ENCODE results near the gene MYH2. TPM values are rescaled to one million over a fixed set of nuclear protein-coding genes. Genes with fewer than 3 reads are reported as not detected.
"Not testable (repeated sequence)": the region's sequence is repeated elsewhere in the genome, so short reads cannot be mapped to it uniquely, and the experiment has no call there.

Gene MYH2
- total RNA-seq, 5 donors from 2014 or later (not counting 1 experiment from before 2014, with no cell fraction given), result not detected

DNA sequence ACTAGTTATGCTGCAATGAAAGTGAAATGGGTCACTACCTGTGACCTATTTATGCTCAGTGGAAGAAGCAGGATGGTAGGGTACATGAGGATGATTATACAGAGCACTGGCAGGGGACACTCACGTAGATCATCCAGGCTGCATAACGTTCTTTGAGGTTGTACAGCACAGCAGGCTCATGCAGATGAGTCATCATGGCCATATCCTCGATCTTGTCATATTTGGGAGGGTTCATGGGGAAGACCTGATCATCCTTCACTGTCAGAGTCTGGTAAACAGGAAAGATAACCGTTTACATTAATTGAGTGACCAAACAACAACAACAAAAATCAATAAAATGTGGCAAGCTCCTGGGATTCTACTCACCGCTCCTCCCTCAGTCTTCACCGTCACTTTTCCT lies 2.1 kb downstream of the MYH2 start:
- ChIA-PET CTCF (no interaction called here), POLR2A (no interaction called here)
- H3K4me1 Mint-ChIP-seq, result no peaks in the 10 kb centered on the region

DNA sequence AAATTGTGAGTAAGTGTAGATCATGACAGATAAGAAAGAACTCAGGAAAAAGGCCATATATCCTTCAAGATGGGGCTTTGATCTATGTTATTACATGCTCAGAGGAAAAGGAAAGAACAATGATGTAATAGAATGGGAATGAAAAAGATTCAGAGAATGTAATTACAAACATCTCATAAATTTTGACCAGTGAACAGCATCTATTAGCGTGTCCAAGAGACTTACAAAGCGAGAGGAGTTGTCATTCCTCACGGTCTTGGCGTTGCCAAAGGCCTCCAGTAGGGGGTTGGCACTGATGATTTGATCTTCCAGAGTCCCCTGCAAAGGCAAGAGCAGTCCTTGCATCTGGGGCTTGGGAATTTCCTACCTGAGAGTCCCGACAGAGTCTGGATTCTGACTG lies 6.0 kb downstream of the MYH2 start:
- H3K36me3 ChIP-seq (ENCODE audit: control insufficient read depth in 2 of 2, extremely low read depth in 1 of 2, insufficient read depth in 1 of 2, low read length in 1 of 2); H3K27me3 Mint-ChIP-seq; H3K36me3 Mint-ChIP-seq; H3K4me3 Mint-ChIP-seq; H3K4me1 Mint-ChIP-seq; H3K9me3 ChIP-seq; H3K27ac ChIP-seq (ENCODE audit: low read length); CTCF ChIA-PET; H3K4me3 ChIP-seq (ENCODE audit: control insufficient read depth in 1 of 2, extremely low read depth in 1 of 2, low read length in 1 of 2); POLR2A ChIA-PET; H3K27me3 ChIP-seq (replicated peaks in 1 of 2; ENCODE audit: control insufficient read depth in 2 of 2, extremely low read depth in 1 of 2, insufficient read depth in 2 of 2, low read length in 1 of 2); H3K27ac Mint-ChIP-seq; H3K4me1 ChIP-seq (ENCODE audit: control insufficient read depth in 1 of 2, extremely low read depth in 1 of 2, insufficient read depth in 2 of 2, low read length in 2 of 2); DNase-seq; ATAC-seq (replicated peaks in 1 of 4): not testable (repeated sequence)
- peaks cover 7 to 25% (median 9%) of the 10 kb centered on the region in 3 donors for H3K9me3 Mint-ChIP-seq
- WGBS (ENCODE audit: insufficient coverage), result 73% methylated on average over 1 of the region's 5 CpGs

More for the DNA sequence above, 2.1 kb downstream of the MYH2 start:
- H3K4me3 Mint-ChIP-seq, result no peak overlapping the region
- H3K27ac Mint-ChIP-seq, result no peak overlapping the region
- H3K4me1 ChIP-seq (ENCODE audit: control insufficient read depth in 1 of 2, extremely low read depth in 1 of 2, insufficient read depth in 2 of 2, low read length in 2 of 2), result no peaks in the 10 kb centered on the region
- WGBS (ENCODE audit: insufficient coverage), result 55% methylated on average over 3 of the region's 6 CpGs
- H3K9me3 ChIP-seq, result no peaks in the 10 kb centered on the region
- no peaks in the 10 kb centered on the region for H3K36me3 Mint-ChIP-seq
- ATAC-seq (replicated peaks in 1 of 4) (no peak), DNase-seq (no peak)
- no peaks in the 10 kb centered on the region for H3K9me3 Mint-ChIP-seq
- no peak overlapping the region for H3K27ac ChIP-seq (ENCODE audit: low read length)
- peaks cover 9 to 15% of the 10 kb centered on the region in 2 donors for H3K27me3 Mint-ChIP-seq
- H3K27me3 ChIP-seq (replicated peaks in 1 of 2; ENCODE audit: control insufficient read depth in 2 of 2, extremely low read depth in 1 of 2, insufficient read depth in 2 of 2, low read length in 1 of 2), result no peaks in the 10 kb centered on the region
- no peak overlapping the region for H3K4me3 ChIP-seq (ENCODE audit: control insufficient read depth in 1 of 2, extremely low read depth in 1 of 2, low read length in 1 of 2)
- no peaks in the 10 kb centered on the region for H3K36me3 ChIP-seq (ENCODE audit: control insufficient read depth in 2 of 2, extremely low read depth in 1 of 2, insufficient read depth in 1 of 2, low read length in 1 of 2)

DNA sequence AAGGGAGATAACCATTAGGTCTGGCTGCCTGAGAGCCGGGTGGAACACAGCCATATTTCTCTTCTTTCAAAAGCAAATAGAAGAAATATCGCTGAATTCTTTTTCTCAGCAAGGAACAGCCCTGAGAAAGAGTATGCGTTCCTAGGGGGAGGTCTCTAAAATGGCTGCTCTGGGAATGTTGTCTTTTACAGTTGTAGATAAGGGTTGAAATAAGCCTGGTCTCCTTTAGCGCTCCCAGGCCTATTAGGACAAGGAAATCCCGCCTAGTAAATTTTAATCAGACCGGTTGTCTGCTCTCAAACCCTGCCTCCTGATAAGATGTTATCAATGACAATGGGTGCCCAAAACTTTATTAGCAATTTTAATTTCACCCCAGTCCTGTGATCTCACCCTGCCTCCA lies 8.3 kb downstream of the MYH2 start:
- H3K27me3 Mint-ChIP-seq; H3K27ac ChIP-seq (ENCODE audit: low read length); CTCF ChIA-PET; H3K27me3 ChIP-seq (replicated peaks in 1 of 2; ENCODE audit: control insufficient read depth in 2 of 2, extremely low read depth in 1 of 2, insufficient read depth in 2 of 2, low read length in 1 of 2); POLR2A ChIA-PET; H3K4me1 Mint-ChIP-seq; H3K4me3 Mint-ChIP-seq; H3K9me3 ChIP-seq; H3K4me1 ChIP-seq (ENCODE audit: control insufficient read depth in 1 of 2, extremely low read depth in 1 of 2, insufficient read depth in 2 of 2, low read length in 2 of 2); DNase-seq; H3K36me3 Mint-ChIP-seq; H3K4me3 ChIP-seq (ENCODE audit: control insufficient read depth in 1 of 2, extremely low read depth in 1 of 2, low read length in 1 of 2); H3K36me3 ChIP-seq (ENCODE audit: control insufficient read depth in 2 of 2, extremely low read depth in 1 of 2, insufficient read depth in 1 of 2, low read length in 1 of 2); ATAC-seq (replicated peaks in 1 of 4); H3K27ac Mint-ChIP-seq: not testable (repeated sequence)
- 100% methylated on average over 1 of the region's 6 CpGs for WGBS (ENCODE audit: insufficient coverage)
- H3K9me3 Mint-ChIP-seq, result peaks cover 7 to 28% (median 9%) of the 10 kb centered on the region in 3 donors

DNA sequence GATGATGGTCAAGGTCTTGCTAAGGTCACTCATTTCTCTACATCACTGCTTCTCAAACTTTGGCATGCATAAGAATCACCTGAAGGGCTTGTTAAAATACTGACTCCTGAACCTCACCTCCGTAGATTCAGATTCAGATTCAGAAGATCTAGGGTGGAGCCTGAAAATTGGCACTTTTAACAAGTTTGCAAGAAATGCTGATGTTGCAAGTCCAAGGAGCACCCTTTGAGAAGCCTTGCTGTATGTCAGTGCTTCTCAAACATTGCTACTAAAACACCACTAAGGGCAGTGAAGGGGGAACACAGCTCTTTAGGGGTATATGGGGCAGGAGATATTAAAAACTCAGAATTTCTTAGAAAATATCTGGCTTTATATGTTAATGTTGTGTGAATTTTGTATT lies 17.4 kb downstream of the MYH2 start:
- no peak for DNase-seq
- no peak overlapping the region for H3K27ac ChIP-seq (ENCODE audit: low read length)
- Mint-ChIP-seq H3K27me3 (peaks cover 8 to 11% of the 10 kb centered on the region in 2 donors), H3K36me3 (no peaks in the 10 kb centered on the region), H3K4me3 (no peak overlapping the region), H3K9me3 (peaks cover 0 to under 1% (median 0%) of the 10 kb centered on the region in 3 donors), H3K27ac (no peak overlapping the region), H3K4me1 (no peaks in the 10 kb centered on the region)
- H3K4me1 ChIP-seq (ENCODE audit: control insufficient read depth in 1 of 2, extremely low read depth in 1 of 2, insufficient read depth in 2 of 2, low read length in 2 of 2), result no peaks in the 10 kb centered on the region
- H3K27me3 ChIP-seq (replicated peaks in 1 of 2; ENCODE audit: control insufficient read depth in 2 of 2, extremely low read depth in 1 of 2, insufficient read depth in 2 of 2, low read length in 1 of 2), result no peaks in the 10 kb centered on the region
- H3K4me3 ChIP-seq (ENCODE audit: control insufficient read depth in 1 of 2, extremely low read depth in 1 of 2, low read length in 1 of 2), result no peak overlapping the region
- H3K36me3 ChIP-seq (ENCODE audit: control insufficient read depth in 2 of 2, extremely low read depth in 1 of 2, insufficient read depth in 1 of 2, low read length in 1 of 2), result no peaks in the 10 kb centered on the region
- ChIA-PET POLR2A (no interaction called here), CTCF (no interaction called here)
- H3K9me3 ChIP-seq, result no peaks in the 10 kb centered on the region
- no peak for ATAC-seq (replicated peaks in 1 of 4)
- WGBS (ENCODE audit: insufficient coverage), result no CpG with 5 or more reads among the region's 1 CpG

DNA sequence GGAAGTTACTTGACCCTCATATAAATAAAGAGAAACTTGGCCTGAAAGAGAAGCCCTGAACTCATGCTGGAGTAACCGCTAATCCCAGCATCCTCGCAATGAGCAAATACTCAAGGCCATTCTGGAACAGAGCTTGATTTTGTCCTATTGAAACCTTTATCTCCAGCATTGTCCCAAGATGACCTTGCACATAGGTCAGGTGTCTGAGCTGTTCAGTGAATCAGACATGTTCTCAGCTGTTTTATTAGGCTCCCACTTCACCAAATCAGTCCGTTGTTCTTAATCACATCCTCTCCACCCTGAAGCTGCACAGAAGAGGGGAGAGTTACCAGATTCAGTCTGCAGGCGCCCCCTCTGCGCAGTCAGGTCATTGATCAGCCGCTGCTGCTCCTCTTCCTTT lies 22.0 kb downstream of the MYH2 start:
- Mint-ChIP-seq H3K27me3 (peaks cover 0 to 7% of the 10 kb centered on the region in 2 donors), H3K4me3 (no peak overlapping the region), H3K4me1 (no peaks in the 10 kb centered on the region), H3K9me3 (peaks cover 0 to 6% (median 0%) of the 10 kb centered on the region in 3 donors), H3K27ac (no peak overlapping the region), H3K36me3 (no peaks in the 10 kb centered on the region)
- ChIA-PET POLR2A (no interaction called here), CTCF (no interaction called here)
- Histone ChIP-seq H3K9me3 (no peaks in the 10 kb centered on the region), H3K27me3 (replicated peaks in 1 of 2; ENCODE audit: control insufficient read depth in 2 of 2, extremely low read depth in 1 of 2, insufficient read depth in 2 of 2, low read length in 1 of 2) (peaks cover 0 to 6% of the 10 kb centered on the region in 2 experiments), H3K36me3 (ENCODE audit: control insufficient read depth in 2 of 2, extremely low read depth in 1 of 2, insufficient read depth in 1 of 2, low read length in 1 of 2) (no peaks in the 10 kb centered on the region), H3K4me3 (ENCODE audit: control insufficient read depth in 1 of 2, extremely low read depth in 1 of 2, low read length in 1 of 2) (no peak overlapping the region), H3K4me1 (ENCODE audit: control insufficient read depth in 1 of 2, extremely low read depth in 1 of 2, insufficient read depth in 2 of 2, low read length in 2 of 2) (no peaks in the 10 kb centered on the region), H3K27ac (ENCODE audit: low read length) (no peak overlapping the region)
- 94% methylated on average over 2 of the region's 6 CpGs for WGBS (ENCODE audit: insufficient coverage)
- no peak for DNase-seq
- no peak for ATAC-seq (replicated peaks in 1 of 4)

DNA sequence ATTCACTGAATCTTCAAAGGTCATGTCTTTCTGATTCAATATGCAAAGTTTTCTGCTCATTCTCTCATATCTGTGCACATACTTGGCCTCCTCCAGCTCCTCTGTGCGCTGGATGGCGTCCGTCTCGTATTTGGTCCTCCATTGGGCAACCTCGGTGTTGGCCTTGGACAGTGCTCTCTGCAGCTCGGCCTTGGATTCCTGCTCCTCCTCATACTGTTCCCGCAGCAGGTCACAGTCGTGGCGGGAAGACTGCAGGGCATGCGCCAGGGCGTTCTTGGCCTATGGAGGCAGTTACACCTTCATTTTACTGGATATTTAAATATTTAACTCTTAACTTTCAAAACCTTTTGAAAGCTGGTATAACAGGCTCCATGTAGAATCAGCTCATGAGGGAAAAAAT lies 22.9 kb downstream of the MYH2 start:
- CTCF ChIA-PET, result no interaction called here
- no peak for DNase-seq
- H3K9me3 ChIP-seq, result no peaks in the 10 kb centered on the region
- Mint-ChIP-seq H3K27me3 (peaks cover 0 to 7% of the 10 kb centered on the region in 2 donors), H3K27ac (no peak overlapping the region), H3K4me1 (no peaks in the 10 kb centered on the region), H3K4me3 (no peak overlapping the region), H3K9me3 (peaks cover 0 to 6% (median 0%) of the 10 kb centered on the region in 3 donors), H3K36me3 (no peaks in the 10 kb centered on the region)
- 85% methylated on average over 6 of the region's 11 CpGs for WGBS (ENCODE audit: insufficient coverage)
- no peak for ATAC-seq (replicated peaks in 1 of 4)
- H3K36me3 ChIP-seq (ENCODE audit: control insufficient read depth in 2 of 2, extremely low read depth in 1 of 2, insufficient read depth in 1 of 2, low read length in 1 of 2), result no peaks in the 10 kb centered on the region
- H3K4me1 ChIP-seq (ENCODE audit: control insufficient read depth in 1 of 2, extremely low read depth in 1 of 2, insufficient read depth in 2 of 2, low read length in 2 of 2), result no peaks in the 10 kb centered on the region
- H3K27me3 ChIP-seq (replicated peaks in 1 of 2; ENCODE audit: control insufficient read depth in 2 of 2, extremely low read depth in 1 of 2, insufficient read depth in 2 of 2, low read length in 1 of 2), result peaks cover 0 to 6% of the 10 kb centered on the region in 2 experiments
- no peak overlapping the region for H3K27ac ChIP-seq (ENCODE audit: low read length)
- POLR2A ChIA-PET, result no interaction called here
- no peak overlapping the region for H3K4me3 ChIP-seq (ENCODE audit: control insufficient read depth in 1 of 2, extremely low read depth in 1 of 2, low read length in 1 of 2)

DNA sequence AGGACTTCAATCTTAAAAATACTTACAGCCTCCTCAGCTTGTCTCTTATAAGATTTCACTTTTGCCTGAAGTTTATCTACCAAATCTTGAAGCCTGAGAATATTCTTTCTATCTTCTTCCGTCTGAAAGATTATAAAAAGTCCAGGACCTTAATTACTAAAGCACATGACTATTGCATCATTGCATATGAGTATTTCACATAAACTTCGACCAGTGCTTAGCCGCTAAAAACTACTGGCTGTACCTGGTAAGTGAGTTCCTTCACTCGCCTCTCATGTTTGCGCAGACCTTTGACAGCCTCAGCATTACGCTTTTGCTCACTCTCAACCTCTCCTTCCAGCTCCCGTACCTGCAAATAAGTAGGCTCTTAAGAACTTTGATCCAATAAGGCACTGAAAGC lies 26.4 kb downstream of the MYH2 start:
- WGBS (ENCODE audit: insufficient coverage), result 94% methylated on average over 5 of the region's 7 CpGs
- Mint-ChIP-seq H3K36me3 (no peaks in the 10 kb centered on the region), H3K4me1 (no peaks in the 10 kb centered on the region), H3K4me3 (no peak overlapping the region), H3K27ac (no peak overlapping the region), H3K27me3 (peaks cover 4 to 7% of the 10 kb centered on the region in 2 donors), H3K9me3 (peaks cover 0 to 6% (median 0%) of the 10 kb centered on the region in 3 donors)
- H3K9me3 ChIP-seq, result no peaks in the 10 kb centered on the region
- H3K27me3 ChIP-seq (replicated peaks in 1 of 2; ENCODE audit: control insufficient read depth in 2 of 2, extremely low read depth in 1 of 2, insufficient read depth in 2 of 2, low read length in 1 of 2), result peaks cover 0 to 6% of the 10 kb centered on the region in 2 experiments
- H3K4me3 ChIP-seq (ENCODE audit: control insufficient read depth in 1 of 2, extremely low read depth in 1 of 2, low read length in 1 of 2), result no peak overlapping the region
- H3K27ac ChIP-seq (ENCODE audit: low read length), result no peak overlapping the region
- no peaks in the 10 kb centered on the region for H3K4me1 ChIP-seq (ENCODE audit: control insufficient read depth in 1 of 2, extremely low read depth in 1 of 2, insufficient read depth in 2 of 2, low read length in 2 of 2)
- ATAC-seq (replicated peaks in 1 of 4) (no peak), DNase-seq (no peak)
- CTCF ChIA-PET, result no interaction called here
- POLR2A ChIA-PET, result interaction anchor here in 1 of 2 donors (1.0 kb wide), 1 partner anchor 627 kb away, joined by 3 read pairs; no protein-coding TSS in a partner anchor
- no peaks in the 10 kb centered on the region for H3K36me3 ChIP-seq (ENCODE audit: control insufficient read depth in 2 of 2, extremely low read depth in 1 of 2, insufficient read depth in 1 of 2, low read length in 1 of 2)
